H1 (cell line): Measurements from ENCODE around the gene RUSF1.

ENCODE experiments used
- ASH2L ChIP-seq: fragments of 200-600, 300-600 bp; sonication (generic); IDR thresholded peaks from one replicate; pipeline ENCODE4 v1.7.1; 2017; ENCODE audit warnings: low read length
- BCL11A ChIP-seq, 2 experiments: IDR thresholded peaks; one replicate each; pipeline ENCODE4 v1.6.1; 2011; ENCODE audit warnings: low read depth in 2 of 2, low read length in 2 of 2, mild to moderate bottlenecking in 2 of 2
- EP300 ChIP-seq, 2 experiments: IDR thresholded peaks; 1 replicate in 1 of 2; 2 replicates in 1 of 2; pipeline ENCODE4 v1.6.1; 2011 to 2012; ENCODE audit warnings: low read depth in 2 of 2, low read length in 2 of 2, mild to moderate bottlenecking in 2 of 2, borderline replicate concordance in 1 of 2, inconsistent platforms in 1 of 2, moderate library complexity in 1 of 2
- JUN ChIP-seq: IDR thresholded peaks from 2 replicates; pipeline ENCODE4 v1.6.1; 2011; ENCODE audit warnings: low read depth, mild to moderate bottlenecking, improper control_type of control experiment, low read length
- POLR2AphosphoS5 ChIP-seq: IDR thresholded peaks from 2 replicates; pipeline ENCODE4 v1.6.1; 2011; ENCODE audit warnings: low read depth, low read length
- TBP ChIP-seq: IDR thresholded peaks from 2 replicates; pipeline ENCODE4 v1.6.1; 2011; ENCODE audit warnings: low read depth, low read length, improper control_type of control experiment
- TF ChIP-seq, protein P1 (sequence below), 3 experiments: IDR thresholded peaks; 1 replicate in 2 of 3; 2 replicates in 1 of 3; pipeline versions ENCODE4 v1.5.1 to v1.6.1; 2011; ENCODE audit warnings: low read length in 3 of 3, mild to moderate bottlenecking in 3 of 3, inconsistent platforms in 2 of 3, low read depth in 1 of 3, moderate library complexity in 1 of 3; ENCODE audit not compliant: insufficient read depth in 1 of 3; ENCODE audit errors: control extremely low read depth in 1 of 3

DNA sequence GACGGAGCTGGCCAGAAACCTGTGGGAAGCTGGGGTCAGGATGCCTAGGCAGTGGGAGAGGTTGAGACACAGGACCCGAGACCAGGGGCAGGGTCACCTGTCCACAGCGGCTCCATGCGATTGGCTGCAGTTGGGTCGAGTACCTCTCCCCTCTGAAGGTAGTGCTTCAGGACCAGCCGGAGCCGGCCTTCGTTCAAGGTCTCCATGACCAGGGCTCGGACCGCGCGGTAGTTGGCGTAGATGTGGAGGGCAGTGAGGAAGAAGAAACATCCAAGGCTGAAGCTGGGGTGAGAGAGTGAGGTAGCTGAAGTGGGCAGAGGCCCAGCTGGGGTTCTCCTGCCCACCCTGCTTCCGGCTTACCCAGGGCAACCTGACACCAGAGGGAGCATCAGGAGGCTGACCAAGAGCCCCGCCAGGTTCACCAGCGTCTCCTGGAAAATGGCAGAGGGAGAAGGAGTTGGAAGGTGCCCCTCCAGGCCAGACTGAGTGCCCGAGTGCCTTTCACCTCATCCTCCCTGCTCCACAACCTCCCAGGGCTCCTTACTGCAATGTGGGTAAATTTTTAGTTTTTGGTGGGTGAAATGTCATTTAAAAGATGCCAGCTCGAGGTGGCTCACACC is 14.6 kb downstream of the RUSF1 start:
- TF ChIP-seq, protein P1, sequence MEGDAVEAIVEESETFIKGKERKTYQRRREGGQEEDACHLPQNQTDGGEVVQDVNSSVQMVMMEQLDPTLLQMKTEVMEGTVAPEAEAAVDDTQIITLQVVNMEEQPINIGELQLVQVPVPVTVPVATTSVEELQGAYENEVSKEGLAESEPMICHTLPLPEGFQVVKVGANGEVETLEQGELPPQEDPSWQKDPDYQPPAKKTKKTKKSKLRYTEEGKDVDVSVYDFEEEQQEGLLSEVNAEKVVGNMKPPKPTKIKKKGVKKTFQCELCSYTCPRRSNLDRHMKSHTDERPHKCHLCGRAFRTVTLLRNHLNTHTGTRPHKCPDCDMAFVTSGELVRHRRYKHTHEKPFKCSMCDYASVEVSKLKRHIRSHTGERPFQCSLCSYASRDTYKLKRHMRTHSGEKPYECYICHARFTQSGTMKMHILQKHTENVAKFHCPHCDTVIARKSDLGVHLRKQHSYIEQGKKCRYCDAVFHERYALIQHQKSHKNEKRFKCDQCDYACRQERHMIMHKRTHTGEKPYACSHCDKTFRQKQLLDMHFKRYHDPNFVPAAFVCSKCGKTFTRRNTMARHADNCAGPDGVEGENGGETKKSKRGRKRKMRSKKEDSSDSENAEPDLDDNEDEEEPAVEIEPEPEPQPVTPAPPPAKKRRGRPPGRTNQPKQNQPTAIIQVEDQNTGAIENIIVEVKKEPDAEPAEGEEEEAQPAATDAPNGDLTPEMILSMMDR (IDR thresholded peaks at IDR 0.05; ENCODE audit: control extremely low read depth in 1 of 3, insufficient read depth in 1 of 3, low read depth in 1 of 3, low read length in 3 of 3) = no peak
- TF ChIP-seq POLR2AphosphoS5 (no peak), JUN (no peak), TBP (no peak), EP300 (IDR thresholded peaks at IDR 0.05; ENCODE audit: borderline replicate concordance in 1 of 2, low read depth in 2 of 2, low read length in 2 of 2) (no peak), BCL11A (IDR thresholded peaks at IDR 0.05; ENCODE audit: low read depth in 2 of 2, low read length in 2 of 2) (no peak), ASH2L (no peak)
